OCI-LY3 (cell line): Measurements from ENCODE around the gene CFAP97D2.

ENCODE experiments used
- H2AFZ ChIP-seq: fragments of 200-600, 300-600 bp; shearing (Covaris generic); 2 replicates; pipeline ENCODE4 v1.6.0; 2014; ENCODE audit warnings: antibody characterized with exemption, low read depth, low read length
- H3K27ac ChIP-seq: fragments of 200-600, 300-600 bp; sonication (generic); 2 replicates; pipeline ENCODE4 v1.5.1; 2014; ENCODE audit warnings: mild to moderate bottlenecking, low read length, moderate library complexity, mixed read lengths
- H3K27me3 ChIP-seq: fragments of 200-600, 300-600 bp; sonication (generic); 2 replicates; pipeline ENCODE4 v1.6.1; 2014; ENCODE audit warnings: low read depth, low read length, mixed read lengths
- H3K36me3 ChIP-seq: fragments of 200-600, 300-600 bp; sonication (generic); replicated peaks from 2 replicates; pipeline ENCODE3; 2014; ENCODE audit warnings: low read depth, low read length, mixed read lengths
- H3K4me1 ChIP-seq: fragments of 300-600, 200-600 bp; sonication (generic); 2 replicates; pipeline ENCODE4 v1.6.1; 2014; ENCODE audit warnings: low read length, mixed read lengths
- H3K4me2 ChIP-seq: fragments of 200-600, 300-600 bp; sonication (generic); 2 replicates; pipeline ENCODE4 v1.6.1; 2014; ENCODE audit warnings: low read length, mixed read lengths
- H3K4me3 ChIP-seq: fragments of 300-600, 200-600 bp; sonication (generic); 2 replicates; pipeline ENCODE4 v1.5.1; 2014; ENCODE audit warnings: antibody characterized with exemption, mild to moderate bottlenecking, low read length, moderate library complexity
- H3K79me2 ChIP-seq: fragments of 300-600, 200-600 bp; shearing (Covaris generic); 2 replicates; pipeline ENCODE4 v1.6.1; 2014; ENCODE audit warnings: mild to moderate bottlenecking, low read length, mixed read lengths
- H3K9ac ChIP-seq: fragments of 300-600, 200-600 bp; shearing (Covaris generic); 2 replicates; pipeline ENCODE4 v1.6.0; 2014; ENCODE audit warnings: mild to moderate bottlenecking, low read length, moderate library complexity
- H3K9me3 ChIP-seq: fragments of 200-600, 300-600 bp; shearing (Covaris generic); 2 replicates; pipeline ENCODE4 v1.6.1; 2014; ENCODE audit warnings: low read length, mixed read lengths; ENCODE audit not compliant: insufficient read depth
- H4K20me1 ChIP-seq: fragments of 200-600, 300-600 bp; sonication (generic); 2 replicates; pipeline ENCODE4 v1.6.1; 2016; ENCODE audit warnings: low read length, mixed read lengths; ENCODE audit not compliant: insufficient read depth
- EZH2phosphoT487 ChIP-seq: fragments of 200-600 bp; shearing (Covaris generic); IDR thresholded peaks from 2 replicates; pipeline ENCODE4 v1.6.1; 2018; ENCODE audit warnings: antibody characterized with exemption, mixed run types, low read depth
- TF ChIP-seq, protein P1 (sequence below): fragments of 200-600, 300-600 bp; sonication (generic); IDR thresholded peaks from 2 replicates; pipeline ENCODE4 v1.5.1; 2014; ENCODE audit warnings: antibody characterized with exemption, low read length, low read depth

Gene CFAP97D2

DNA sequence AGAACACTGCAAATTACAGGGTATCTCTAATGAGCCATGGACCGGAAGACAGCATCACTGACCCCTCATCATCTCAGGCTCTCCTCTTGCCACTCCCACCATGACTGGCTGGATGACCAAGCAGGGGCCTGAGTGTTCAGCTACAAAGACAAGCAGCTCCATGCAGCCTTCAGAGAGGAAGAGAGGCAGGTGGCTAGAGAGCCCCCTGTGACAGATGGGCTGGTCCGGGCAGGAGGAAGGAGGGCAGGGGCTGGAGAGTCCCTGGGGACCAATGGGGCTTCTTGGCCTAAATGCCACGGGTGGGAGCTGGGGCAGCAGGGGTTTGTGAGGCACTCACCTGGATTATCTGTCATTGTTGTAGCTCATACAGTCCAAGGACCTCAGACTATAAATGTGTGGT lies 33.8 kb upstream of the CFAP97D2 start:
- no peak overlapping the region for H3K9ac ChIP-seq
- H3K4me1 ChIP-seq = peaks cover 10% of the 10 kb centered on the region
- H3K36me3 ChIP-seq = no peaks in the 10 kb centered on the region
- no peak overlapping the region for H3K27ac ChIP-seq
- peaks cover 52% of the 10 kb centered on the region for H3K27me3 ChIP-seq
- peaks cover 6% of the 10 kb centered on the region; the same call in 1 of the 2 replicates for H4K20me1 ChIP-seq
- no peaks in the 10 kb centered on the region for H3K79me2 ChIP-seq
- no peak overlapping the region for H3K4me3 ChIP-seq
- H3K4me2 ChIP-seq = no peak overlapping the region
- H2AFZ ChIP-seq = no peak overlapping the region
- H3K9me3 ChIP-seq = no peaks in the 10 kb centered on the region
- TF ChIP-seq, protein P1, sequence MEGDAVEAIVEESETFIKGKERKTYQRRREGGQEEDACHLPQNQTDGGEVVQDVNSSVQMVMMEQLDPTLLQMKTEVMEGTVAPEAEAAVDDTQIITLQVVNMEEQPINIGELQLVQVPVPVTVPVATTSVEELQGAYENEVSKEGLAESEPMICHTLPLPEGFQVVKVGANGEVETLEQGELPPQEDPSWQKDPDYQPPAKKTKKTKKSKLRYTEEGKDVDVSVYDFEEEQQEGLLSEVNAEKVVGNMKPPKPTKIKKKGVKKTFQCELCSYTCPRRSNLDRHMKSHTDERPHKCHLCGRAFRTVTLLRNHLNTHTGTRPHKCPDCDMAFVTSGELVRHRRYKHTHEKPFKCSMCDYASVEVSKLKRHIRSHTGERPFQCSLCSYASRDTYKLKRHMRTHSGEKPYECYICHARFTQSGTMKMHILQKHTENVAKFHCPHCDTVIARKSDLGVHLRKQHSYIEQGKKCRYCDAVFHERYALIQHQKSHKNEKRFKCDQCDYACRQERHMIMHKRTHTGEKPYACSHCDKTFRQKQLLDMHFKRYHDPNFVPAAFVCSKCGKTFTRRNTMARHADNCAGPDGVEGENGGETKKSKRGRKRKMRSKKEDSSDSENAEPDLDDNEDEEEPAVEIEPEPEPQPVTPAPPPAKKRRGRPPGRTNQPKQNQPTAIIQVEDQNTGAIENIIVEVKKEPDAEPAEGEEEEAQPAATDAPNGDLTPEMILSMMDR = no peak
- no peak for TF ChIP-seq EZH2phosphoT487

DNA sequence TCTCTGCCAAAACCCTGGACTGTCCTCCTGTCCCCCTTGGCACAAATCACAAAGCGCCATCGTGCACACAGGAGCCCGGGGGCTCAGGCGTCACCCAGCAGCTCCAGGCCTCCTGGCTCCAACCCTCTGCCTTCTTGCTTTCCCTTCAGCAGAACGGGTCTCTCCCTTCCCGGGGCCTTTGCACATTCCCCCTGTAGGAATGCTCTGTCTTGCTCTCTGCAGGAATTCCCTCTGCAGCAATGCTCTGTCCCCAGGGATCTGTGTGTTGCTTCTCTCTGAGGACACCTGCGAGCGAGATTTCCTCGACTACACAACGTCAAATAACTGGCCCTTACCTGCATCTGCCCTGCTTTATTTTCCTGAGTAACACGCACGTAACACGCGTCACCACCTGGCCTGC lies 33.3 kb upstream of the CFAP97D2 start:
- Histone ChIP-seq H3K27me3 (peaks cover 51% of the 10 kb centered on the region), H3K27ac (no peak overlapping the region), H3K9me3 (no peaks in the 10 kb centered on the region), H4K20me1 (peaks cover 6% of the 10 kb centered on the region; the same call in 1 of the 2 replicates), H3K4me2 (no peak overlapping the region), H3K4me1 (peaks cover 10% of the 10 kb centered on the region), H3K9ac (no peak overlapping the region), H3K36me3 (no peaks in the 10 kb centered on the region), H3K4me3 (no peak overlapping the region), H3K79me2 (no peaks in the 10 kb centered on the region), H2AFZ (no peak overlapping the region)
- TF ChIP-seq EZH2phosphoT487 = no peak
- TF ChIP-seq, protein P1 = no peak

DNA sequence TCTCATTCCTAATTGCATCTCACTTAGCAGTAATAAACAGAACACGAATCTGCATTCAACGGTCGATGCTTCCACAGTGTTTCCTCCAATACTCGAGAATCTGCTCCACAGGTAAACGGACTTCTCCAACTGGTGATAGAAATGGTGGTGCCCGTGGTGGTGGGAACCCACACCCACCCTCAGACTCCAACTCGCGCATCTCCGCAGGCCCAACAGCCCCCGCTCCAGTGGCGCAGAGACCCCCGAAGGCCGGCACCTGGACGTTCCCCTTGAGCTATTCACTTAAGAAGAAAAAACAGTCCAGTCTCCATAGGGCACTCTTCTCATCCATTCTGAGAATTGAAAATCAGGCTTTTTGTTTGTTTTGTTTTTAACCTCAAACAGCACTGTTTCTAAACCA lies 32.9 kb upstream of the CFAP97D2 start:
- H3K4me1 ChIP-seq = peaks cover 10% of the 10 kb centered on the region
- H3K79me2 ChIP-seq = no peaks in the 10 kb centered on the region
- H2AFZ ChIP-seq = no peak overlapping the region
- peak overlapping the region; percentile 46; the same call in 1 of the 2 replicates for H3K4me2 ChIP-seq
- TF ChIP-seq, protein P1 = no peak
- no peak for TF ChIP-seq EZH2phosphoT487
- H3K27me3 ChIP-seq = peaks cover 49% of the 10 kb centered on the region
- no peak overlapping the region for H3K4me3 ChIP-seq
- H4K20me1 ChIP-seq = peaks cover 6% of the 10 kb centered on the region; the same call in 1 of the 2 replicates
- H3K9me3 ChIP-seq = no peaks in the 10 kb centered on the region
- H3K9ac ChIP-seq = no peak overlapping the region
- H3K36me3 ChIP-seq = no peaks in the 10 kb centered on the region
- no peak overlapping the region for H3K27ac ChIP-seq

DNA sequence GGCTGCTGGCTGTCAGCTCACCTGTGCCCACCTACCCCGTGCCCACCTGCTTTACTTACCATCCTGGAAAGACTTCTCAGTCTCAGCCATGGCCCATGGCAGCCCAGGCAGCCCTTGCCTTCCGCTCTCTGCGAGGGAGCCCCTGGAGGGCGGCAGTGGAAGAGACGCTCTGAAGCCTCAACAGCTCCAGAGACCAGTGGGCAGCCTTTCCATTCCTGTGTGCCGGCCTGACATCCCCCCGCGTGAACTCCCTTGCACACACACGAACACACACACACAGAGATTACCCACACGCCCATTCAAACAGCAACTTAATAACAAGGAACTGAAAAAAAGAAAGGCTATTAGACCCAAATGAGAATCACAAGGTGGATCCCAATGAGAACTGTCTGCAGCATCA lies 32.4 kb upstream of the CFAP97D2 start:
- no peaks in the 10 kb centered on the region for H3K9me3 ChIP-seq
- H3K9ac ChIP-seq = no peak overlapping the region
- peaks cover 10% of the 10 kb centered on the region for H3K4me1 ChIP-seq
- no peak overlapping the region for H3K4me3 ChIP-seq
- no peaks in the 10 kb centered on the region for H3K36me3 ChIP-seq
- peak overlapping the region; percentile 46 for H3K4me2 ChIP-seq
- TF ChIP-seq EZH2phosphoT487 = no peak
- TF ChIP-seq, protein P1 = no peak
- no peak overlapping the region for H3K27ac ChIP-seq
- peaks cover 6% of the 10 kb centered on the region; the same call in 1 of the 2 replicates for H4K20me1 ChIP-seq
- no peak overlapping the region for H2AFZ ChIP-seq
- H3K27me3 ChIP-seq = peaks cover 49% of the 10 kb centered on the region
- no peaks in the 10 kb centered on the region for H3K79me2 ChIP-seq
